Esophagus squamous epithelium (tissue), 5 donors: ENCODE data around the gene FEM1B. TPM values are rescaled to one million over a fixed set of nuclear protein-coding genes. Genes with fewer than 3 reads are reported as not detected.

Experiments
- DNase-seq: peaks from one replicate; lab custom pipeline; 2025; lab: John Stamatoyannopoulos, UW
- H3K27ac ChIP-seq, 4 donors: fragments of 200-600 bp; sonication (generic); one replicate each; pipeline ENCODE4 v1.5.1; 2016 to 2019; ENCODE audit warnings: mild to moderate bottlenecking in 1 of 4
- H3K27me3 ChIP-seq, 4 donors: fragments of 200-600 bp; sonication (generic); 1 replicate in 3 of 4; 2 replicates in 1 of 4; pipeline versions ENCODE4 v1.5.1 to v1.6.0; 2017 to 2021; ENCODE audit warnings: antibody characterized with exemption in 1 of 4
- H3K36me3 ChIP-seq, 3 donors: fragments of 200-600 bp; sonication (generic); one replicate each; pipeline ENCODE4 v1.5.1; 2016 to 2019
- H3K4me1 ChIP-seq, 3 donors: fragments of 200-600 bp; sonication (generic); one replicate each; pipeline ENCODE4 v1.5.1; 2017 to 2019
- H3K4me3 ChIP-seq, 4 donors: fragments of 200-600 bp; sonication (generic); 1 replicate in 3 of 4; 2 replicates in 1 of 4; pipeline ENCODE4 v1.5.1; 2016 to 2019; ENCODE audit warnings: mild to moderate bottlenecking in 2 of 4, moderate library complexity in 1 of 4
- H3K9me3 ChIP-seq, 3 donors: fragments of 200-600 bp; sonication (generic); one replicate each; pipeline ENCODE4 v1.5.1; 2016 to 2019
- POLR2A ChIP-seq, 4 donors: fragments of 450-650 bp; IDR thresholded peaks; one replicate each; pipeline ENCODE4 v1.6.1; 2017; ENCODE audit warnings: antibody characterized with exemption in 4 of 4, mild to moderate bottlenecking in 4 of 4, moderate library complexity in 3 of 4
- WGBS, 2 donors: methylation state at CpG; one replicate each; pipeline ENCODE4 v1.1.5; 2018; 5-methylcytosine and 5-hydroxymethylcytosine counted together
- intact Hi-C: fragments of 100-400 bp; cut with DNase I; formaldehyde crosslinking; loops from one replicate; pipeline ENCODE4 v1.15.0; 2022
- total RNA-seq, 4 donors: library from RNA; depleted of rRNA; stranded (reverse); fragments of >200 nt; gene quantifications; one replicate each; pipeline ENCODE4 v1.1.0, GENCODE V29; 2016
- TF ChIP-seq, protein P1 (sequence below), 6 experiments: fragments of 450-650 bp in 4 of 6; fragments of 200-600 bp in 2 of 6; sonication (generic) in 2 of 6; IDR thresholded peaks; one replicate each; pipeline ENCODE4 v1.5.1; 2016 to 2019; ENCODE audit warnings: antibody characterized with exemption in 6 of 6, mild to moderate bottlenecking in 4 of 6, moderate library complexity in 4 of 6
- donor health status: DM: yes; HTN: yes; CAD: no.

Gene FEM1B
- total RNA-seq, 4 donors from 2014 or later, result 32.3 to 64.4 (median 46.8) TPM

DNA sequence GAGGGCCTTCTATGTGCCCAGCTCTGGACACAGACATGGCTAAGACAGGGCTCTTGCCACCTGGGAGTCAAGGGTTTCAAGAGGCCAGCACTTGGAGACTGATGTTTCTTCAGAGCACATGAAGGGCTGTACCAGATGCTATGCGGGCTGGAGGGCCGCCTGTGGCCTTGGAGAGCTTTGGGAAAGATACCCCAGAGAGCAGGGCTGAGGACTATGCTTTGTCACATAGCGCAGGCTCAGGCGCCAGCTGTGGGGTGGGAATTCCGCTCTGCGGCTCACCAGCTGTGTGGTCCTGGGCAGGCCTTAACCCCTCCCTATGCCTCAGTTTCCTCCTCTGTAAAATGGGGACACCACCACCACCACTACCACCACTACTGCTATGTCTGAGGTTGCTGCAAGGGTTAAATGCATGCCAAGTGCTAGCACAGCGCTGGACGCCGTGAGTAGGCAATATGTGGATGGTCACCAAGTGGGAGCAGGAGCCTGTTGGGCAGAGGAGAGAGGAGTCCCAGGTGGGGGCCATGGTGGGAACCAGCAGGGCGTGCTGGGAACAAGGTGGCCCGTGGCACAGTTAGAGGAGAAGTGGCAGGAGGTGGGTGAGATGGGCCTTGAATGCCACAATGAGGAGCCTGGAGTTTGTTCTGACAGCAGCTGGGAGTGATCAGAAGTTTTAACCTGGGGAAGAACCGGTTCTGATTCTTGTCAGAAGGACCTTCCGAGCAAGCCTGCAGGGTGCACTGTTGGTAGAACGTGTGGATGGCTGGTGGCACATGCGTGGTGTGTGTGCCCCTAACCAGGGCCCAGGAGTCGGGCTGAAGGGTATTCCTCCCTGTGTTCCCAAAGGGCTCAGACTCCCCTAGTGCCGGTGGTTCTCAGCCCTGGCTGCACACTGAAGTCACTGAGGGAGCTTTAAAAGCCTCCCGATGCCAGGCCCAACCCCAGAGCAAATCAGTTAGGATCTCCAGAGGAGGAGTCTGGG, 41.7 kb downstream of the FEM1B start:
- DNase-seq, result no peak
- intact Hi-C loops, result loop anchor here (10.0 kb wide), 1 partner anchor 236 kb away; no protein-coding TSS in a partner anchor
- H3K27ac ChIP-seq, result no peak overlapping the region
- no peaks in the 10 kb centered on the region for H3K36me3 ChIP-seq
- no peak for TF ChIP-seq POLR2A (IDR thresholded peaks at IDR 0.05)
- TF ChIP-seq, protein P1, sequence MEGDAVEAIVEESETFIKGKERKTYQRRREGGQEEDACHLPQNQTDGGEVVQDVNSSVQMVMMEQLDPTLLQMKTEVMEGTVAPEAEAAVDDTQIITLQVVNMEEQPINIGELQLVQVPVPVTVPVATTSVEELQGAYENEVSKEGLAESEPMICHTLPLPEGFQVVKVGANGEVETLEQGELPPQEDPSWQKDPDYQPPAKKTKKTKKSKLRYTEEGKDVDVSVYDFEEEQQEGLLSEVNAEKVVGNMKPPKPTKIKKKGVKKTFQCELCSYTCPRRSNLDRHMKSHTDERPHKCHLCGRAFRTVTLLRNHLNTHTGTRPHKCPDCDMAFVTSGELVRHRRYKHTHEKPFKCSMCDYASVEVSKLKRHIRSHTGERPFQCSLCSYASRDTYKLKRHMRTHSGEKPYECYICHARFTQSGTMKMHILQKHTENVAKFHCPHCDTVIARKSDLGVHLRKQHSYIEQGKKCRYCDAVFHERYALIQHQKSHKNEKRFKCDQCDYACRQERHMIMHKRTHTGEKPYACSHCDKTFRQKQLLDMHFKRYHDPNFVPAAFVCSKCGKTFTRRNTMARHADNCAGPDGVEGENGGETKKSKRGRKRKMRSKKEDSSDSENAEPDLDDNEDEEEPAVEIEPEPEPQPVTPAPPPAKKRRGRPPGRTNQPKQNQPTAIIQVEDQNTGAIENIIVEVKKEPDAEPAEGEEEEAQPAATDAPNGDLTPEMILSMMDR (IDR thresholded peaks at IDR 0.05), result no peak
- H3K9me3 ChIP-seq, result no peaks in the 10 kb centered on the region
- H3K4me1 ChIP-seq, result peaks cover 0 to 10% (median 0%) of the 10 kb centered on the region in 3 donors
- H3K4me3 ChIP-seq, result no peak overlapping the region
- peaks cover 0 to 24% (median 0%) of the 10 kb centered on the region in 4 donors for H3K27me3 ChIP-seq
- 86% methylated on average over 14 to 18 of the region's 18 CpGs for WGBS, 2 donors

- no peak for DNase-seq
- no peak overlapping the region for H3K27ac ChIP-seq
- H3K36me3 ChIP-seq, result no peaks in the 10 kb centered on the region
- peaks cover 0 to 24% (median 0%) of the 10 kb centered on the region in 4 donors for H3K27me3 ChIP-seq
- no peak overlapping the region for H3K4me3 ChIP-seq
- H3K9me3 ChIP-seq, result no peaks in the 10 kb centered on the region
- intact Hi-C loops, result loop anchor here (10.0 kb wide), 1 partner anchor 235 kb away; no protein-coding TSS in a partner anchor
- no peak for TF ChIP-seq POLR2A (IDR thresholded peaks at IDR 0.05)
- TF ChIP-seq, protein P1 (IDR thresholded peaks at IDR 0.05), result no peak
- H3K4me1 ChIP-seq, result peaks cover 0 to 10% (median 0%) of the 10 kb centered on the region in 3 donors
- WGBS, 2 donors, result 92% methylated on average over 2 of the region's 12 CpGs; no CpG with 5 or more reads in 1 of the 2 donors
Observed at GRCh38 chr15:68319997-68320396, 42.5 kb downstream of the FEM1B start.

DNA sequence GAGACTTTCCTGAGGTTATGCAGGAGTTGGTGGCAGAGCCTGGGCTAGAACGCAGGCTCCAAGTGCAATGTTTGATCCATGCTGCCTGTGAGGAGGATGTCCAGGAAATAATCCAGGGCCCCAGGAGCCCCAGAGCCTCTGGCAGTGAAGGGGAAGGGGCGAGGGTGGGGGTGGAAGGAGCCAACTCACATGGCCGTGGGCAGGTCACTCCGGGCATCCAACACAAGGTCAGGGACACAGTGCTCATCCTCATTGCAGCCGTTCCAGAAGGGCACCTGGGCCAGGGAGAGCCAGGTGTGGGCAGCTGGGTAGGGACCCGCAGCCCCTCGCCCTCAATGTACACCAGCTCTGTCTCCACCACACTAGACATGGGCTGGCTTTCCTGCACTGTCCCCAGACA, 43.7 kb downstream of the FEM1B start:
- H3K36me3 ChIP-seq, result no peaks in the 10 kb centered on the region
- H3K4me1 ChIP-seq, result peaks cover 0 to 2% (median 0%) of the 10 kb centered on the region in 3 donors
- no peaks in the 10 kb centered on the region for H3K9me3 ChIP-seq
- TF ChIP-seq, protein P1 (IDR thresholded peaks at IDR 0.05), result no peak
- no peak for TF ChIP-seq POLR2A (IDR thresholded peaks at IDR 0.05)
- intact Hi-C loops, result no loop called here
- H3K4me3 ChIP-seq, result no peak overlapping the region
- WGBS, 2 donors, result 53 to 76% methylated on average over 4 of the region's 7 CpGs
- no peak overlapping the region for H3K27ac ChIP-seq
- peaks cover 0 to 23% (median 0%) of the 10 kb centered on the region in 4 donors for H3K27me3 ChIP-seq
- DNase-seq, result no peak

GRCh38 chr15:68322796-68323195, 45.3 kb downstream of the FEM1B start:
- Histone ChIP-seq H3K4me1 (no peaks in the 10 kb centered on the region), H3K27me3 (peaks cover 0 to 37% (median 0%) of the 10 kb centered on the region in 4 donors), H3K27ac (no peak overlapping the region), H3K9me3 (no peaks in the 10 kb centered on the region), H3K4me3 (no peak overlapping the region), H3K36me3 (no peaks in the 10 kb centered on the region)
- 77 to 81% methylated on average over 3 to 8 of the region's 9 CpGs for WGBS, 2 donors
- intact Hi-C loops, result no loop called here
- TF ChIP-seq, protein P1 (IDR thresholded peaks at IDR 0.05), result no peak
- no peak for TF ChIP-seq POLR2A (IDR thresholded peaks at IDR 0.05)
- DNase-seq, result no peak

DNA sequence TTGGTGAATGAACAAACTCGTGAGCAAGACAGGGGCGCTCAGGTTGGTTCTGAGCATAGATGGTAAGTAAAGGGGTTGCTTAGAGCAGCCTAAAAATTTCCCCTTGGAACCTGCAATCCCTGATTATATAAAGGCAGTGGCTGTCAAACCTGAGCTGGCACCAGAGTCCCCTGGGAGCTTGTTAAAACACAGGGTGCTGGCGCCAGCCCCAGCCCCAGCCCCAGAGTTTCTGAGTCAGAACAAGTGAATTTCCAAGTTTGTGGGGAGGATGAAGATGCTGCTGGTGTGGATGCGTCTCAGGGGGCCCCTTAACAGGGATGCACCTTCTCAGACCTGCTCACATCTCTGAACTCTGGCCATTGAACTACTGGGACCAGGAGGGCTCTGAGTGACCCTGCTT, 48.2 kb downstream of the FEM1B start:
- H3K27me3 ChIP-seq, result peaks cover 0 to 51% (median 0%) of the 10 kb centered on the region in 4 donors
- no peak overlapping the region for H3K4me3 ChIP-seq
- no peak overlapping the region for H3K27ac ChIP-seq
- H3K36me3 ChIP-seq, result no peaks in the 10 kb centered on the region
- no peak for DNase-seq
- TF ChIP-seq POLR2A (IDR thresholded peaks at IDR 0.05), result no peak
- TF ChIP-seq, protein P1 (IDR thresholded peaks at IDR 0.05), result no peak
- H3K4me1 ChIP-seq, result no peaks in the 10 kb centered on the region
- WGBS, 2 donors, result 46 to 81% methylated on average over 2 to 4 of the region's 4 CpGs
- no peaks in the 10 kb centered on the region for H3K9me3 ChIP-seq
- intact Hi-C loops, result no loop called here
